Measurements from ENCODE around the gene RBP4. TPM values are rescaled to one million over a fixed set of nuclear protein-coding genes. Genes with fewer than 3 reads are reported as not detected.

Gene RBP4
- total and polyA plus RNA-seq, 9 donors: 0.81 to 6.7 (median 4.0) TPM; not detected in 1

DNA sequence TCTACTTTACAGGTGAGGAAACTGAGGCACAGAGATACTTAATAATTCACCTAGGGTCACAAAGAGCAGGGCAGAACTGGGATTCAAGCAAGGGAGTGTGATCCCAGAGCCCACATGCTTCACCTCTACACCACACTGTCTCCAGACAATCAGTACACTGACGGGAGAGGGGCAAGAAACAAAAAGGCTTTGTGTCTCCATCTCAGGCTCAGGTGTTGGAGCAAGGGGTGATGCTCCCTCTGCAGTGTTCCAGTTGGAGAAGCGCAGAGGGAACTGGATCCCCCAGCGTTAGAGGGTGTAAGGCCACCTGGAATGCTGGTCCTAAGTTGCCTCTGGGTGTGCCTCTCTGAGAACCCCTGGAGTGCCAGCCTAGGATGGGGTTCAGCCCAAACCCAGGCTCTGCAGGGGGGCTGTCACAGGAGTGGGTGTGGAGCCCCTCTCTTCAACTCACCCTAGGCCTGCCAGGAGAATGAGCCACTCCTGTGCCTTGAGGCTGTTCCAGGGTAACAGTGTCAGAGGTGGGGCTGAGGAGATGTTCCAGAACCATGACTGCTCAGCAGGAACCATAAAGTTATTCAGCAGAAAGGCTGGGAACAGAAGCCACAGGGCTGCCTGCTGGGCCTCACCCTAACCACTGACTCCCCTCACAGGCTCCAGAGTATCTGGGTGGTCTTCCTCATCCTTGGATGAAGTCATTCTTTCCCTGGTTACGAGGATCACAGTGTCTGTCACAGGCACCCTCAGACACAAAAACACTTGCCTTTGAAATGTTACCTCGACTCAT, 5.5 kb downstream of the RBP4 start:
- no peak for DNase-seq
- Histone ChIP-seq H3K27ac (no peak overlapping the region), H3K27me3 (no peaks in the 10 kb centered on the region), H3K4me1 (ENCODE audit: insufficient read depth) (peaks cover 2% of the 10 kb centered on the region), H3K4me3 (no peak overlapping the region), H3K9me3 (no peaks in the 10 kb centered on the region), H3K36me3 (no peaks in the 10 kb centered on the region)
- intact Hi-C loops (cut with DNase I): no loop called here
- whole genome bisulfite sequencing, 3 donors: 71 to 74% (median 72%) methylated on average over 5 of the region's 5 CpGs
- TF ChIP-seq, protein P1, sequence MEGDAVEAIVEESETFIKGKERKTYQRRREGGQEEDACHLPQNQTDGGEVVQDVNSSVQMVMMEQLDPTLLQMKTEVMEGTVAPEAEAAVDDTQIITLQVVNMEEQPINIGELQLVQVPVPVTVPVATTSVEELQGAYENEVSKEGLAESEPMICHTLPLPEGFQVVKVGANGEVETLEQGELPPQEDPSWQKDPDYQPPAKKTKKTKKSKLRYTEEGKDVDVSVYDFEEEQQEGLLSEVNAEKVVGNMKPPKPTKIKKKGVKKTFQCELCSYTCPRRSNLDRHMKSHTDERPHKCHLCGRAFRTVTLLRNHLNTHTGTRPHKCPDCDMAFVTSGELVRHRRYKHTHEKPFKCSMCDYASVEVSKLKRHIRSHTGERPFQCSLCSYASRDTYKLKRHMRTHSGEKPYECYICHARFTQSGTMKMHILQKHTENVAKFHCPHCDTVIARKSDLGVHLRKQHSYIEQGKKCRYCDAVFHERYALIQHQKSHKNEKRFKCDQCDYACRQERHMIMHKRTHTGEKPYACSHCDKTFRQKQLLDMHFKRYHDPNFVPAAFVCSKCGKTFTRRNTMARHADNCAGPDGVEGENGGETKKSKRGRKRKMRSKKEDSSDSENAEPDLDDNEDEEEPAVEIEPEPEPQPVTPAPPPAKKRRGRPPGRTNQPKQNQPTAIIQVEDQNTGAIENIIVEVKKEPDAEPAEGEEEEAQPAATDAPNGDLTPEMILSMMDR (IDR thresholded peaks at IDR 0.05): no peak
- TF ChIP-seq POLR2A (IDR thresholded peaks at IDR 0.05): no peak
- TF ChIP-seq EP300 (IDR thresholded peaks at IDR 0.05): no peak

DNA sequence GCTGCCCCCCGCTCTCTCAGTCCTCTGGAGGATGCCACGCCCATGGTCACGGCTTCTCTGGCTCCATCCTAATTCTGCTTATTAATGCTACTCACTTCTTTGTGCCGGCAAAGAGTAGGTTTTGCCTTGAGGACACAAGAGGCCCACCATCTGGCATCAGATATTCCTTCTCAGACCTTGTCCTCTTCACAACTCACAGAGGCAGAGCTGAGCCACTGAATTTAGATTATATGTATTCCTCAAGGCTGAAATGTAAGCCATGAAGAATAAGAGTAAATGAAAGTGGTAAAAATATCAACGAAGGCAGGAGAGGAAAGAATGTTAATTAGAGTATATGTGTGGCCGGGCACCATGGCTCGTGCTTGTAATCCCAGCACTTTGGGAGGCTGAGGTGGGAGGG, 6.5 kb downstream of the RBP4 start:
- intact Hi-C loops (cut with DNase I): loop anchor here in 1 of 4 donors (5.0 kb wide), 1 partner anchor 1238 kb away; no protein-coding TSS in a partner anchor
- no peak for TF ChIP-seq EP300 (IDR thresholded peaks at IDR 0.05)
- no peak for TF ChIP-seq POLR2A (IDR thresholded peaks at IDR 0.05)
- TF ChIP-seq, protein P1 (IDR thresholded peaks at IDR 0.05): no peak
- Histone ChIP-seq H3K4me3 (no peak overlapping the region), H3K9me3 (no peaks in the 10 kb centered on the region), H3K36me3 (no peaks in the 10 kb centered on the region), H3K27me3 (no peaks in the 10 kb centered on the region), H3K27ac (no peak overlapping the region), H3K4me1 (ENCODE audit: insufficient read depth) (peaks cover 2% of the 10 kb centered on the region)
- 90 to 92% (median 91%) methylated on average over 7 of the region's 7 CpGs for WGBS, 3 donors
- DNase-seq: no peak

DNA sequence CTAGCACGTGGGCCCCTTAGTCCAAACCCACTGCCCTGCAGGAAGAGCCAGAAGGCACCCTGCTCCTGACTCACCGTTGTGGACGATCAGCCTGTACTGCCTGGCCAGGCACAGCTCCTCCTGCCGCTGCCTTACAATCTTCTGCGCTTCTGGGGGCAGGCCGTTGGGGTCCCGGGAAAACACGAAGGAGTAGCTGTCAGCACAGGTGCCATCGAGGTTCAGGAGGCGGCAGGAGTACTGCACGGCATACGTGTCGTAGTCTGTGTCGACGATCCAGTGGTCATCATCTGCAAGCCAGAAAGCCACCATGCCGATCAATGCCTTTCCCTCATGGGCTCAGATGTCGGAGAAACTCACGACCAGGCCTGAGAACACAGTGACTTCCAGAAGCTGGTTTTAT, 7.3 kb downstream of the RBP4 start:
- intact Hi-C loops (cut with DNase I): loop anchor here in 1 of 4 donors (5.0 kb wide), 1 partner anchor 1239 kb away; no protein-coding TSS in a partner anchor
- DNase-seq: no peak
- Histone ChIP-seq H3K36me3 (no peaks in the 10 kb centered on the region), H3K27ac (no peak overlapping the region), H3K4me1 (ENCODE audit: insufficient read depth) (peaks cover 2% of the 10 kb centered on the region), H3K9me3 (no peaks in the 10 kb centered on the region), H3K27me3 (no peaks in the 10 kb centered on the region), H3K4me3 (no peak overlapping the region)
- TF ChIP-seq, protein P1 (IDR thresholded peaks at IDR 0.05): no peak
- no peak for TF ChIP-seq POLR2A (IDR thresholded peaks at IDR 0.05)
- TF ChIP-seq EP300 (IDR thresholded peaks at IDR 0.05): no peak
- 90 to 95% (median 93%) methylated on average over 18 of the region's 18 CpGs for WGBS, 3 donors

DNA sequence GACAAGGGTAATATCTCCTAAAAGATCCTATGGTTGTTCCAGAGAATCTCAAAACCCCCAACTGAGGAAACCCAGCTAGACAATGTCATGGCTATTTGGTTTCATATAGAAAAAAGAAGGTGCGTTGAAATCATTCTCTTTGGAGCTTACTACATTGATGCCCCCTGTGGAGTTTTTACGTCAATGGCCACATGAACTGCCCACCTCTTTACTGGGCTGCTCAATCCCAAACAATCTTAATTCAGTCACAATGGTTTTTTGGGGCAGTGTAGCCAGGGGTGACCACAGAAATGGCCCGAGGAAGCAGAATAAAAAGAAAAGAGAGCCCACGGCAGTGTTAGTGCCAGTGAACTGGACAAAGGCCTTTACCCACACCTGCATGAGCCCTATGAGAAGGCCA, 7.8 kb downstream of the RBP4 start:
- no peaks in the 10 kb centered on the region for H3K9me3 ChIP-seq
- no peak for DNase-seq
- peaks cover 2% of the 10 kb centered on the region for H3K4me1 ChIP-seq (ENCODE audit: insufficient read depth)
- intact Hi-C loops (cut with DNase I): loop anchor here in 1 of 4 donors (5.0 kb wide), 1 partner anchor 1239 kb away; no protein-coding TSS in a partner anchor
- TF ChIP-seq POLR2A (IDR thresholded peaks at IDR 0.05) (no peak), EP300 (IDR thresholded peaks at IDR 0.05) (no peak)
- TF ChIP-seq, protein P1 (IDR thresholded peaks at IDR 0.05): no peak
- H3K27ac ChIP-seq: no peak overlapping the region
- no peaks in the 10 kb centered on the region for H3K36me3 ChIP-seq
- H3K4me3 ChIP-seq: no peak overlapping the region
- H3K27me3 ChIP-seq: no peaks in the 10 kb centered on the region
- 94 to 96% (median 94%) methylated on average over 4 of the region's 4 CpGs for WGBS, 3 donors
